Endodermal cell (in vitro differentiated cells): ENCODE data around the gene PTCHD4. TPM values are rescaled to one million over a fixed set of nuclear protein-coding genes. Genes with fewer than 3 reads are reported as not detected.

Experiments
- DNase-seq: peaks from one replicate; pipeline ENCODE4 v3.0.0-alpha.2; 2017
- H3K27ac ChIP-seq: 2 replicates; pipeline ENCODE4 v1.5.1; 2013; ENCODE audit warnings: mild to moderate bottlenecking, low read depth, low read length, moderate library complexity
- H3K27me3 ChIP-seq: 2 replicates; pipeline ENCODE4 v1.6.1; 2013; ENCODE audit warnings: mild to moderate bottlenecking, low read length, moderate library complexity; ENCODE audit not compliant: insufficient read depth, control insufficient read depth, poor library complexity, severe bottlenecking
- H3K36me3 ChIP-seq: 2 replicates; pipeline ENCODE4 v1.7.0; 2013; ENCODE audit warnings: mild to moderate bottlenecking, low read length, moderate library complexity; ENCODE audit not compliant: control insufficient read depth, insufficient read depth
- H3K4me1 ChIP-seq: one replicate; pipeline ENCODE4 v1.7.0; 2013; ENCODE audit warnings: low read length; ENCODE audit not compliant: control insufficient read depth, insufficient read depth
- H3K4me3 ChIP-seq: 2 replicates; pipeline ENCODE4 v1.5.1; 2013; ENCODE audit warnings: mild to moderate bottlenecking, low read length, moderate library complexity
- H3K9ac ChIP-seq: 2 replicates; pipeline ENCODE4 v1.6.1; 2013; ENCODE audit warnings: mild to moderate bottlenecking, low read length, moderate library complexity; ENCODE audit not compliant: poor library complexity, severe bottlenecking; ENCODE audit errors: extremely low read depth
- H3K9me3 ChIP-seq: 2 replicates; pipeline ENCODE4 v1.6.1; 2013; ENCODE audit warnings: mild to moderate bottlenecking, low read length, moderate library complexity; ENCODE audit not compliant: control insufficient read depth
- H3K27ac Mint-ChIP-seq: 2 replicates; pipeline ENCODE4 v1.8.0; 2020; ENCODE audit warnings: mixed read lengths
- H3K27me3 Mint-ChIP-seq: 2 replicates; pipeline ENCODE4 v1.8.0; 2021; ENCODE audit warnings: mild to moderate bottlenecking, mixed read lengths; ENCODE audit not compliant: insufficient read depth
- H3K36me3 Mint-ChIP-seq: 2 replicates; pipeline ENCODE4 v1.8.0; 2020; ENCODE audit warnings: low read depth, mixed read lengths
- H3K4me1 Mint-ChIP-seq: 2 replicates; pipeline ENCODE4 v1.8.0; 2020; ENCODE audit warnings: mixed read lengths
- H3K4me3 Mint-ChIP-seq: 2 replicates; pipeline ENCODE4 v1.8.0; 2020; ENCODE audit warnings: mild to moderate bottlenecking, moderate library complexity, mixed read lengths
- H3K9me3 Mint-ChIP-seq: 2 replicates; pipeline ENCODE4 v1.8.0; 2020; ENCODE audit warnings: mild to moderate bottlenecking, mixed read lengths
- CTCF ChIP-seq: fragments of 200-600 bp; sonication (generic); conservative IDR thresholded peaks from 2 replicates; pipeline ENCODE4 v1.5.0; 2021; ENCODE audit warnings: antibody characterized with exemption, mild to moderate bottlenecking
- WGBS, 2 experiments: methylation state at CpG; one replicate each; pipeline versions ENCODE4 v1.1.5 to v1.1.7; 2013; ENCODE audit warnings: missing lambda C conversion rate in 2 of 2, mixed read lengths in 1 of 2; ENCODE audit not compliant: insufficient coverage in 1 of 2, insufficient read length in 1 of 2; 5-methylcytosine and 5-hydroxymethylcytosine counted together
- total RNA-seq, 2 donors: library from RNA; stranded (reverse); fragmentation: NEBNext Ultra II Directional in 1 of 2; extraction: Animal tissue kit (Norgen Biotek cat#: 25700) in 1 of 2; gene quantifications; 2 replicates in 1 of 2; 3 replicates in 1 of 2; pipeline ENCODE4 v1.2.1, GENCODE V29; 2021

PTCHD4 gene
- total RNA-seq, 2 donors from 2014 or later: 0.11 to 0.42 TPM

- Histone ChIP-seq H3K27me3 (no peaks in the 10 kb centered on the region), H3K27ac (no peak overlapping the region), H3K4me1 (no peaks in the 10 kb centered on the region), H3K9ac (no peak overlapping the region), H3K9me3 (peaks cover 12% of the 10 kb centered on the region), H3K36me3 (no peaks in the 10 kb centered on the region), H3K4me3 (no peak overlapping the region)
- H3K27ac Mint-ChIP-seq: no peak overlapping the region
- DNase-seq: no peak
- TF ChIP-seq CTCF: no peak
- no peaks in the 10 kb centered on the region for H3K36me3 Mint-ChIP-seq
- peaks cover 2% of the 10 kb centered on the region for H3K27me3 Mint-ChIP-seq
- H3K4me3 Mint-ChIP-seq: no peak overlapping the region
- H3K9me3 Mint-ChIP-seq: peaks cover 19% of the 10 kb centered on the region
- peaks cover 5% of the 10 kb centered on the region for H3K4me1 Mint-ChIP-seq
Observed at GRCh38 chr6:48147051-48147450, 36.1 kb upstream of the PTCHD4 start.

DNA sequence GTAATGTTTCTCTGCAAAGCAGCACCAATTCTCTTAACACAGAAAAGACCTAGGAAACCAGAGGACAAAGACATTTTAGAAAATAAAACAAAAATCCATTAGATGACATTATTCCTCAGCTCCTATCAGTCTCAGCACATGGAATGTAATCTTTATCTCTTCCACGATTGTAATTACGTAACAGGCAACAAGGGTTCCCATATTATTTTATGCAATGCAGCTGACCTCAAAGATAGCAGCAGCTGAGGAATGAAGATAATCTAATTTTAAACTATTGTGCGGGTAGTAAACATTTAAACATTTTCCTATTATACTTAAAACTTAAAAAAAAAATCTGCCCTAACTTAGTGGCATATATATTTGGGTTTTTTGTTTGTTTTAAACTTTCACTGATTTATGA is 33.0 kb upstream of the PTCHD4 start:
- Mint-ChIP-seq H3K4me1 (peaks cover 5% of the 10 kb centered on the region), H3K9me3 (no peaks in the 10 kb centered on the region), H3K4me3 (no peak overlapping the region), H3K27me3 (no peaks in the 10 kb centered on the region), H3K27ac (no peak overlapping the region), H3K36me3 (no peaks in the 10 kb centered on the region)
- WGBS, 2 experiments: 87% methylated on average over 2 of the region's 3 CpGs; no CpG with 5 or more reads in 1 of the 2 experiments
- no peak overlapping the region for H3K4me3 ChIP-seq
- DNase-seq: no peak
- no peak overlapping the region for H3K9ac ChIP-seq
- H3K27ac ChIP-seq: no peak overlapping the region
- H3K27me3 ChIP-seq: no peaks in the 10 kb centered on the region
- H3K4me1 ChIP-seq: no peaks in the 10 kb centered on the region
- no peak for TF ChIP-seq CTCF
- no peaks in the 10 kb centered on the region for H3K36me3 ChIP-seq
- no peaks in the 10 kb centered on the region for H3K9me3 ChIP-seq

- Mint-ChIP-seq H3K27me3 (no peaks in the 10 kb centered on the region), H3K36me3 (no peaks in the 10 kb centered on the region), H3K9me3 (no peaks in the 10 kb centered on the region), H3K4me3 (no peak overlapping the region), H3K27ac (no peak overlapping the region), H3K4me1 (peaks cover 8% of the 10 kb centered on the region)
- no peak for TF ChIP-seq CTCF
- Histone ChIP-seq H3K4me3 (no peak overlapping the region), H3K9me3 (no peaks in the 10 kb centered on the region), H3K27me3 (no peaks in the 10 kb centered on the region), H3K4me1 (no peaks in the 10 kb centered on the region), H3K27ac (no peak overlapping the region), H3K9ac (no peak overlapping the region), H3K36me3 (no peaks in the 10 kb centered on the region)
- DNase-seq: no peak
- 80 to 99% methylated on average over 1 to 2 of the region's 2 CpGs for WGBS, 2 experiments
Observed at GRCh38 chr6:48141975-48142374, 31.0 kb upstream of the PTCHD4 start.
